Stimulated activated naive CD8-positive, alpha-beta T cell treated with anti-CD3 and anti-CD28 coated beads, Interleukin-15, Interleukin-2, amounts not matched to agents 100 ng/mL and 50 ng/mL, for 24 hours (primary cell): Measurements from ENCODE around the gene AATK.

Experiments
- H3K27ac Mint-ChIP-seq: one replicate; pipeline ENCODE4 v1.8.0; 2021; ENCODE audit warnings: mild to moderate bottlenecking, mixed read lengths
- H3K27me3 Mint-ChIP-seq: one replicate; pipeline ENCODE4 v1.8.0; 2021; ENCODE audit warnings: mixed read lengths
- H3K36me3 Mint-ChIP-seq: one replicate; pipeline ENCODE4 v1.8.0; 2021; ENCODE audit warnings: low read depth, mixed read lengths
- H3K4me1 Mint-ChIP-seq: one replicate; pipeline ENCODE4 v1.8.0; 2021; ENCODE audit warnings: low read depth, mixed read lengths
- H3K4me3 Mint-ChIP-seq: one replicate; pipeline ENCODE4 v1.8.0; 2021; ENCODE audit warnings: mild to moderate bottlenecking, mixed read lengths
- H3K9me3 Mint-ChIP-seq: one replicate; pipeline ENCODE4 v1.8.0; 2021; ENCODE audit warnings: mixed read lengths

AATK gene

DNA sequence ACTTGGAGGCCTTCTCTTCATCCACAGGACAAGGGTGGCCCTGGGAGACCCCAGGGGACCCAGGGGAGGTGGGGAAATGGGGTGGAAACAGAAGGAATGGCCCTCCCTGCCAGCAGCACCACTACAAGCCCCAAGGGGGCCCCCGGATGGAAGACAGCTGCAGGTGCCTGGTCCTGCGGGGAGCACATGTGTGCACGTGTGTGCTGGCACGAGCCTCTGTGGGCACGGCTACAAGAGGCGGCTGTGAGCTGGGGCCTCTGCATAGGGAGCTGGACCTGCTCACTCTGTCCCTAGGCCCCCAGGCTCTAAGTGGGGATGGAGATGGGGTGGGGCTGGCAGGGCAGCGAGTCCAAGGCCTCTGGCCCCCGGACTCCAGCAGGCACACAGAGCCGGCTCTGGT, 13.2 kb upstream of the AATK start:
- peaks cover 3% of the 10 kb centered on the region for H3K27me3 Mint-ChIP-seq
- no peaks in the 10 kb centered on the region for H3K36me3 Mint-ChIP-seq
- H3K4me1 Mint-ChIP-seq, result no peaks in the 10 kb centered on the region
- no peaks in the 10 kb centered on the region for H3K9me3 Mint-ChIP-seq
- H3K4me3 Mint-ChIP-seq, result no peak overlapping the region
- no peak overlapping the region for H3K27ac Mint-ChIP-seq

DNA sequence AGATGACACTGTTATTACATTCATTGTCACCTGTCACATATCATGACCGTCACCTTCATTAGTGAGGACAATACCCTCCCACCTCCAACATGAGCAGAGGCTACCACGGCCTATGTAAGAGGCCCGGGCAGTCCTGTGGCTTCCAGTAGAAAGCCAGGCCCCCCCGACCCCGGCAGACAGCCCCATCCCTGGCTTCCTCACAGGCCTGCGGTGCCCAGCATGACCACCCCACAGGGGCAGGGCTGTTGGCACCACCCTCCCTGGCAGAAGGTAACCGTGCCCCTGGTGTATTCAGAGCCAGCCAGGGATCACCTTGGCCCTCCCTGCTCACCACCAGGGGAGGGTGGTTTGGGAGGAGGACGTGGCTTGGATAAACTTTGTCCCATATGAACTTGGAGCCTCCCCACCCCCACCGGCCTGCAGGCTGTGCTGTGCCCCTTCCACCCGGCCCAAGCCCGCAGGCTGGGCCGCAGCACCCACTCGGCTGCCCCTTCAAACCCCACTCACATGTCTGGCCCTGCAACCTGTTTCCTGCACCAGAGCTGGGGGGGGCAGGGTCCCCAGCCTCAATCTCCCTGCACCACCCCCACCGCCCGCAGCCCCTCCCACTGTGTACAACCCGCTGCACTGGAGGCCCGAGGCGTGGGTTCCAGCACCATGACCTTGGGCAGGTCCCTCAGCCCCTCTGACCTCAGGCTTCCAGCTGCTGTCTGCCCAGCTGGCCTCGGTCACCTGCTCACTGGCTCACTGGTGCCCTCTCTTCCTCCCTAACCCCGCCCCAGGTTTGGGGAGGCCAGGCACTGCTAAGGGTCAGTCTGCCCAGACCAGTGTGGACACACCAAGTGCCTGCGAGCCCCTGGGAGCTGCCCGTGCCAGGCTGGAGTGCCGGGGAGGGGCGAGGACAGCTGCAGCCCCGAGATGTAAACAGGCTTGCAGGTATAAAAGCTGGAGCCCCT, 12.4 kb upstream of the AATK start:
- Mint-ChIP-seq H3K36me3 (no peaks in the 10 kb centered on the region), H3K4me3 (no peak overlapping the region), H3K27me3 (no peaks in the 10 kb centered on the region), H3K27ac (no peak overlapping the region), H3K4me1 (no peaks in the 10 kb centered on the region), H3K9me3 (no peaks in the 10 kb centered on the region)

DNA sequence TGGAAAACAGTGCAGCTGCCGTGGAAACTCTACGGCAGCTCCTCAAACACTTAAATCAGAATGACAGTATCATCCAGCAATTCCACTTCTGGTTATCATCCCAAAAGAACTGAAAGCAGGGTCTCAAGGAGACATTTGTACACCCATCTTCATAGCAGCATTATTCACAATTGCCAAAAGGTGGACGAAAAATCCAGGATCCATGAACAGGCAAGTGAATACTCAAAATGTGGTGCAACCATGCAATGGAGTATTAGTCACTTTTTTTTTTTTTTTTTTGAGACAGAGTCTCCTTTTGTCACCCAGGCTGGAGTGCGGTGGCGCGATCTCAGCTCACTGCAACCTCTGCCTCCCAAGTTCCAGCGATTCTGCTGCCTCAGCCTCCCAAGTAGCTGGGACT, 10.6 kb upstream of the AATK start:
- Mint-ChIP-seq H3K27me3 (no peaks in the 10 kb centered on the region), H3K9me3 (no peaks in the 10 kb centered on the region), H3K4me1 (no peaks in the 10 kb centered on the region), H3K4me3 (no peak overlapping the region), H3K27ac (no peak overlapping the region), H3K36me3 (no peaks in the 10 kb centered on the region)

DNA sequence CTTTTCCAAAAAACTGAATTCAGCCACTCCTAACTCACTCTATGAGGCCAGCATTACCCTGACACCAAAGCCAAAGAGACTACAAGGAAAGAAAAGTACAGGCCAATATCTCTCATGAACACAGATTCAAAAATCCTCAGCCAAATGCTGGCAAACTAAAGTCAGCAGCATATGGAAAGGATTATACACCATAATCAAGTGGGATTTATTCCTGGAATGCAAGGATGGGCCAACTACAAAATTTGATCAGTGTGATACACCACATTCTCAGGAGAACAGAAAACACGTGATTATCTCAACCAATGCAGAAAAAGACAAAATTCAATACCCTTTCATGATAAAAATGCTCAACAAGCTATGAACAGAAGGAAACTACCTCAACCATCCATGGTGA, 7.7 kb upstream of the AATK start:
- no peaks in the 10 kb centered on the region for H3K9me3 Mint-ChIP-seq
- no peaks in the 10 kb centered on the region for H3K4me1 Mint-ChIP-seq
- no peaks in the 10 kb centered on the region for H3K27me3 Mint-ChIP-seq
- no peak overlapping the region for H3K27ac Mint-ChIP-seq
- H3K36me3 Mint-ChIP-seq, result no peaks in the 10 kb centered on the region
- H3K4me3 Mint-ChIP-seq, result no peak overlapping the region

DNA sequence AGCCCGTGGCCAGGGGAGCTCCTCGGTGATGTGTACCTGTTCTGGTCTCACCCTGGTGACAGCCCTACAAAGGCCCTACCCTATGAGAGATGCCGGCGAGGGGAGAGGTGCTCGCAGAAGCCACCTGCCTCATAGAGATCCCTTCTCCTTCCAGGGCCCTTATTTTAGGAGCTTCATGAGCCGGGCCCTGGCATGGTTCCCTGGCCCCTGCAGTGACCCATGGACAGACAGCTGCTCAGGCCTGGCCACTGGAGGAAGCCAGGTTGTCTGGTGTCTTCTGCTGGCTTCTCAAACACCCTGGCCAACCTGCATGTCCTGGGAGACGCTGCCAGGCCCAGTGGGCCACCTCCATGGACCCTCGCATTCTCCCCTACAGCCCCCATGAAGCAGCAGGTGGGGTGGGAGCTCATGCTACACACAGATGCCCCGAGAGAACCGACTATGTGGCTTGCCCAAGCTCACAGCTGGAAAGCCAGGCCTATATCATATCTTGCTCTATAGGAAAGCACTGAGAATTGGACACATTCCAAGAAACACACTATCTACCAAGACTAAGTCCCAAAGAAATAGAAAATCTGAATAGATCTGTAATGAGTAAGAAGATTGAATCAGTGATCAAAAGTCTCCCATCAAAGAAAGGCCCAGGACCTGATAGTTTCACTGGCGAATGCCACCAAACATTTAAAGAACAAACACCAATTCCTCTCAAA, 7.2 kb upstream of the AATK start:
- Mint-ChIP-seq H3K4me1 (no peaks in the 10 kb centered on the region), H3K27ac (no peak overlapping the region), H3K36me3 (no peaks in the 10 kb centered on the region), H3K4me3 (no peak overlapping the region), H3K27me3 (no peaks in the 10 kb centered on the region), H3K9me3 (no peaks in the 10 kb centered on the region)

DNA sequence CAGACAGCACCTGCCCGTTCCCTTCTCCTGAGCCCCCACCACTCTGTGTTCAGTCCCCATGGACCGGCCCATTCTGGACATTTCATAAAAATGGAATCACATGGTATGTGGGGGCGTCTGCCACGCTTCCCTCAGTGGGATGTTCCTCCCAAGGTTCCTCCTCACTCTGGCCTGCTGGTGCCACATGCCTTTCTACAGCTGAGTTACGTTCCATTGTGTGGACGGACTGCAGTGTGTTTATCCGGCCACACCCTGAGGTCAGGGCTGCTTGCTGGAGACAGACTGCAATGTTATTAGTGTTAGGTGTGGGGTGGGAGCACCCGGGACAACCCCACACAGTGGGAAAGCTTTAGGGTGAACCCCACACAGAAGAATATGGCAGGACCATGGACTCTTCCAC, 5.9 kb upstream of the AATK start:
- Mint-ChIP-seq H3K4me1 (peaks cover 3% of the 10 kb centered on the region), H3K4me3 (no peak overlapping the region), H3K9me3 (no peaks in the 10 kb centered on the region), H3K27ac (no peak overlapping the region), H3K27me3 (peaks cover 4% of the 10 kb centered on the region), H3K36me3 (no peaks in the 10 kb centered on the region)

DNA sequence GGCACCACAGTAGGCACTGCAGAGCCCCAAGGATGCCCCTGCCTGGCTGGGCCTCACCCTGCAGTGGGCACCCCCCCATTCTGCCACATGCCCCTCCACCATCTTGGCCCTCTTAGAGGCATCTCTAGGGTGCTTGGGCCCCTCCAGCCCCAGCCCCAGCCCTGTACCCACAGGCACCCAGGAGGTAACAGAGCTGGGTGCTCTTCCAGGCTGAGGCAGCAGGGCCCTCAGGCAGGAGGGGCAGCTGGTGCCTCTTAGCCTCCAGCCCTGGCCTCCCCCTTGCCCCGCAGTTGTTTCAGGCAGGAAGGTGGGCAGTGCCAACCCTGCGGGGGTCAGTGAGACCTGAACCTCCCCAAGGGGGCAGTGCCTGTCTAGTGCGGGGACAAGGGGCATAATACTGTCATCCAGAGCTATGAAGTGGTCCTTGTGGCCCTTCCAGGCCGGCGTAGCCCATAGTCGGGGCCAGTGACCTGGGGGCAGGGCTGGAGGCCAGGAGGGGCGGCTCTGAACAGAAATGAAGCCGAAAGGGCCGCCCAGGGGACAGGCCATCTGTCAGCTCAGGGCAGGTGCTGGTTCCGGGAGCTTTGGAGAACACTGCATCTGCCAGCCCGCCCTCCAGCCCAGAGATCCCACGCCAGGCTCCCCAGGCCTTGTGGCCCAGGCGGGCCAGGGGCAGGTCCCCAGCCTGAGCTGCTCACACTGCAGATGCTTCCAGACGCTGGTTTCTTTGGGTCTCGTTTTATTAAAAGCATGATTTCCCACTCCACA, 4.9 kb upstream of the AATK start:
- Mint-ChIP-seq H3K4me1 (peaks cover 3% of the 10 kb centered on the region), H3K27me3 (peaks cover 4% of the 10 kb centered on the region)

DNA sequence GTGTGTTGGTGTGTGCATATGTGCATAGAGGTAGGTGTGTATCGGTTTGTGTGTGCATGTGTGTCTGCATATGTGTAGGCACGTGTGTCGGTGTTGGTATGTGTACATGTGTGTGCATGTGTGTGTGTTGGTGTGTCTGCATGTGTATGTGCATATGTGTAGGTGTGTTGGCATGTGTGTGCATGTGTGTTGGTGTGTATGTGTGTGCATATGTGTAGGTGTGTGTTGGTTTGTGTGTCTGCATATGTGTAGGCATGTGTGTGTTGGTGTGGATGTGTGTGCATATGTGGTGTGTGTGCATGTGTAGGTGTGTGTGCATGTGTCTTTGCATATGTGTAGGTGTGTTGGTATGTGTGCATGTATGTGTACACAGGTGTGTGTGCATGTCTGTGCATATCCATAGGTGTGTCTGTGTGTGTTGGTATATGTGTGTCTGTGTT, 3.9 kb upstream of the AATK start:
- H3K9me3 Mint-ChIP-seq, result no peaks in the 10 kb centered on the region
- no peaks in the 10 kb centered on the region for H3K36me3 Mint-ChIP-seq
- H3K4me3 Mint-ChIP-seq, result no peak overlapping the region
- H3K27ac Mint-ChIP-seq, result no peak overlapping the region
- peaks cover 3% of the 10 kb centered on the region for H3K4me1 Mint-ChIP-seq
- H3K27me3 Mint-ChIP-seq, result peaks cover 4% of the 10 kb centered on the region

More for the DNA sequence above, 4.9 kb upstream of the AATK start:
- Mint-ChIP-seq H3K36me3 (no peaks in the 10 kb centered on the region), H3K9me3 (no peaks in the 10 kb centered on the region), H3K27ac (no peak overlapping the region), H3K4me3 (no peak overlapping the region)

DNA sequence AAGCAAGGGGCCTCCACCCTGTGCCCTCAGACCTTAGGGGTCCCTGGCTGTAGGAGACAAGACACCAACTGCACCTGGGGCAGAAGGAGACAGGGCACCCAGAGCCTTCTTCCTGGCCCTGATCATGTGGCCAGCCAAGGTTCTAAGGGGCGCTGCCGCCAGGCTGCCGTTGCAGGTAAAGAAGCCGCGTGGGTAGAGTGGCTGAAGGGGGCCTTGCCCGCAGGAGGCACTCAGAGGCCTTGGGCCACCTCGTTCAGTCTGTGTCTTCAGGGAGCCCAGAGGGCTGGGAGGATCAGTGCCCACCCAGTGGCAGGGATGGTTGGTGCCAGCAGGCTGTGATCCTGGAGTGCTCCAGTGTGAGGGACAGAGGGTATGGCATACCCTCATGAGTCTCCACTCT, 1.6 kb upstream of the AATK start:
- no peaks in the 10 kb centered on the region for H3K9me3 Mint-ChIP-seq
- no peak overlapping the region for H3K4me3 Mint-ChIP-seq
- no peaks in the 10 kb centered on the region for H3K36me3 Mint-ChIP-seq
- H3K4me1 Mint-ChIP-seq, result peaks cover 3% of the 10 kb centered on the region
- no peak overlapping the region for H3K27ac Mint-ChIP-seq
- peaks cover 4% of the 10 kb centered on the region for H3K27me3 Mint-ChIP-seq

DNA sequence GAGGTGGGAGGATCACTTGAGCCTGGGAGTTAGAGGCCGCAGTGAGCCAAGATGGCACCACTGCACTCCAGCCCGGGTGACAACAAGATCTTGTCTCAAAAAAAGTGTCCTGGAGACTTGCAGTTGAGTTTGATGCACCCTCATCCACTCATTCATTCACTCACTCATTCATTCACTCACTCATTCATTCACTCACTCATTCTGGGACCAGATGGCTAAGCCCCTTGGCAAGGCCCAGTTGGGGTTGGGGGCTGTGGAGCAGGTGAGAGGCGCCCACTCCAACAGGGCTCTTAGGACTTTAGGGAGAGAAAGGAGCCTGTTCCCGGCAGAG, 1.1 kb upstream of the AATK start:
- Mint-ChIP-seq H3K4me3 (peak overlapping the region; percentile 49), H3K4me1 (peaks cover 3% of the 10 kb centered on the region), H3K36me3 (no peaks in the 10 kb centered on the region), H3K9me3 (no peaks in the 10 kb centered on the region), H3K27me3 (peaks cover 4% of the 10 kb centered on the region), H3K27ac (no peak overlapping the region)

DNA sequence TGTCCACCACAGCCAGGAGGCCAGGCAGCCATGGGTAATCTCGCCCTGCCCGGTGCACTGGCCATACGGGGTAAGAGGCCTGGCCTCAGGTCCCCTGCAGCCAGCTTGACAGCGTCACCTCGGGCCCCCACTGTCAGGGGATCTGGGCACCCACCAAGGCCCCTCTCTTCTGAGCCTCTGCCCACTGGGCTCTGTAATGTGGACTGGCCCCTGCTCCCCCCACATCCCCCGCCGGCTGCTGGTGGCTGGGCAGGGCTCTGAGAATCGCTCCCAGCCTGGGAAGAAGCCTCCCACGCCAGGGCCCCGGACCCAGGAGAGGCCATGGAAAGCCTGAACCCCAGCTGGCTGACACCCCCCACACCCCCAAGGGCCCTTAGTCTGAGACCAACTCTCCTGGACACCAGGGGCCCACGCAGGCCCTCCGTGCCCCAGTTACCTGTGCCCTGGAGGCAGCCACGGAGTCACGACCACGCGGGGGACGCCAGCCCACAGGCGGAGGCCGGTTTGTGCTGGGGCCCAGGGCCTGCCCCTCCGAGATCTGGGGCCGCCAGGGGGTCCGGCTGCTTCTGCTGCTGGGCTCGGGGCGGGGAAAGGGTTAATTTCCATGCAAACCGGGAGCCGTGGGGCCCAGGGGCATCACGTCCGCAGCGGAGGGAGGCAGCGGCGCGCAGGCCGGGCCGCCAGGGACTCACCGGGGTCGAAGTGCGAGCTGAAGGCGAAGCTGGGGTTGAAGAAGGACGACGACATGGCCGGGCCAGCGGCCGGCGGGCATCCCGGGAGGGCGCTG, 582 bp downstream of the AATK start, which contains the start of gene PVALEF:
PVALEF (plus strand) TSS at position 262 of the 787 bp plus-strand sequence. CDS start 15,720 bp downstream, outside the sequence.
- no peaks in the 10 kb centered on the region for H3K36me3 Mint-ChIP-seq
- H3K9me3 Mint-ChIP-seq, result no peaks in the 10 kb centered on the region
- peaks cover 11% of the 10 kb centered on the region for H3K4me1 Mint-ChIP-seq
- peaks cover 7% of the 10 kb centered on the region for H3K27me3 Mint-ChIP-seq
- H3K4me3 Mint-ChIP-seq, result peak within 1 kb of the TSS; percentile 35
- H3K27ac Mint-ChIP-seq, result no peak within 1 kb of the TSS

DNA sequence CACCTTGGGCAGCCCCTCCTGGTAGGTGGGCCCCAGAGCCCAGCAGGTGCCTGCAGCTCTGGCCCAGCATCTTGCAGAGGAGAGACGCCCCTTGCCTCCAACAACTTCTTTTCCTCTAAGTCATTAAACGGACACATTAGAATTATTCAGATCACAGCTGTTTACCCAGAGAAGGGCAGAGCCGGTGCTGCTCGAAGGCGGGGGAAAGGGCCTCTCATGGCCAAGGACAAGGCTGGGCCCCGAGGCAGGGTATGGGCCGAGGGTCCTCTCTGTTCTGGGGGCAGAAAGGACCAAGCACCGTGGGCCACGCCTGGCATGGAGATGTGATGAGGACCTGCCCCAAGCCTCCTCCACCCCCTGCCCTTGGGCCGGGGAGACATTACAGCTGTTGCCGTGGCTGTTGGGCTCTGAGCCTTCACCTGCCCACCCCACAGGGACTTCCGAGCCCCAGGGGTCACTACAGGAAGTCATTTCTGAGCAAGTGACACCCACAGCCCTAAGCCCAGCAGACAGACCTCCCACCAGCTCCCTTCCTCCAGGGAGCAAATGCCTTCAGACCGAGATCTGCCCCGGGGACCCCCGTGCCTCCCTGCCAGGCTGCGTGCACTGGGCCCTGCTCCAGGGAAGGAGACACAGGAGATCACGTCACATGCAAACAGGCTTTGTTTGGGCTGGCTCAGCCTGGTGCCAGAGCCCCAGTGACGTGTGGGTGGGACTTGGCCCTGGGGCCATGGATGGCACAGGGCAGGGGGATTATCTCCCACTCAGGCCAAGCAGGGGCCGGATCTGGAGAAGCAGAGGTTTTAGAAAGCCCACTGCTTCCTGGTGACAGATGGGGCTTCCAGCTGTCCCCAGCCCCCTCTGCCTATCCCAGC, 1.4 kb downstream of the AATK start:
- Mint-ChIP-seq H3K4me1 (peaks cover 11% of the 10 kb centered on the region), H3K36me3 (no peaks in the 10 kb centered on the region), H3K4me3 (peak overlapping the region; percentile 10), H3K27me3 (peaks cover 7% of the 10 kb centered on the region), H3K27ac (no peak overlapping the region), H3K9me3 (no peaks in the 10 kb centered on the region)

DNA sequence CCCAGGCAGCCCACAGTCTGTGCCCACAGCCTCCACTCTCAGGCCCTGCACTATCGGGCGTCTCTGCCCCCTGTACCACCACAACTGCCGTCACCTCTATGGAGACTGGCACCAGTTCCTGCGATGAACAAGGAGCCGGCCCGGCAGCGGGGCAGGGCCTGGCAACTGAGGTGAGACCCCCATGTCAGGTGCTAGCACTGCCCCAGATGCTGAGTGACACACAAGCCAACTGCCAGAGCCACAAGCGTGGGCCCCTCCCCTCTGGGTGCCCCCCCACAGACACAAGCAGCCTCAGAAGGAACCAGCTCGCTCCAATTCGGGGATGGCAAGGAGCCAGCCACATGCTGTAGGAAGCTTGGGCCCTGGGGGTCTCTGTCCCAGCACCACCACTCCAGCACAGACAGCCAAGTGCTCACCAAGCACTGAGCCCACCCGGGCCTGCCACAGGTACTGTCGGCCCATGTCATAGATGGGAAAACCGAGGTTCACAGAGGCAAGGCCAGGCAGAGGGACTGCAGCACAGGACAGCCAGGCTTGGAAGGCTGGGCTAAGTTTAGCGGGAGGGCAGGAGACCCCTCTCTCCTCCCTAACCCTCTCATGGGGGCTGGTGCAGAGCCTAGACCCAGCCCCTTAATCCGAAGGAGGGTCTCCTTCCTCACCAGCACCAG, 2.2 kb downstream of the AATK start:
- Mint-ChIP-seq H3K4me1 (peaks cover 11% of the 10 kb centered on the region), H3K27ac (no peak overlapping the region), H3K27me3 (peaks cover 7% of the 10 kb centered on the region), H3K4me3 (no peak overlapping the region), H3K9me3 (no peaks in the 10 kb centered on the region), H3K36me3 (no peaks in the 10 kb centered on the region)
